HCT116 (cell line): Measurements from ENCODE around the gene RPLP1.

Experiments used
- ATF3 ChIP-seq: IDR thresholded peaks from 2 replicates; pipeline ENCODE4 v1.6.1; 2012
- CTCF ChIP-seq, 3 experiments: fragments of 200-600 bp in 1 of 3; sonication (generic) in 1 of 3; IDR thresholded peaks in 2 of 3; conservative IDR thresholded peaks in 1 of 3; 2 replicates each; pipeline ENCODE4 v1.5.1; 2012 to 2017; ENCODE audit warnings: low read depth in 2 of 3, low read length in 2 of 3, antibody characterized with exemption in 1 of 3, borderline replicate concordance in 1 of 3, control low read depth in 1 of 3, mild to moderate bottlenecking in 1 of 3, mixed read lengths in 1 of 3, mixed run types in 1 of 3, moderate library complexity in 1 of 3; ENCODE audit not compliant: insufficient read depth in 1 of 3
- EZH2 ChIP-seq: fragments of 200-600 bp; sonication (generic); IDR thresholded peaks from 2 replicates; pipeline ENCODE4 v1.6.1; 2017; ENCODE audit warnings: antibody characterized with exemption, mixed run types
- JUND ChIP-seq: IDR thresholded peaks from 2 replicates; pipeline ENCODE4 v1.6.1; 2012
- MAX ChIP-seq: IDR thresholded peaks from 2 replicates; pipeline ENCODE4 v1.6.1; 2012
- POLR2A ChIP-seq: IDR thresholded peaks from 2 replicates; pipeline ENCODE4 v1.7.0; 2011; ENCODE audit warnings: borderline replicate concordance; ENCODE audit not compliant: insufficient read depth, insufficient read length; ENCODE audit errors: extremely low read depth
- POLR2AphosphoS5 ChIP-seq: IDR thresholded peaks from 2 replicates; pipeline ENCODE4 v1.6.1; 2011; ENCODE audit warnings: mild to moderate bottlenecking, low read depth, low read length, moderate library complexity
- REST ChIP-seq: IDR thresholded peaks from 2 replicates; pipeline ENCODE4 v1.6.1; 2012; ENCODE audit warnings: low read depth
- SP1 ChIP-seq: IDR thresholded peaks from 2 replicates; pipeline ENCODE4 v1.6.1; 2012; ENCODE audit warnings: low read depth

GRCh38 chr15:69479971-69480370 is 27.4 kb downstream of the RPLP1 start:
- TF ChIP-seq REST (no peak), CTCF (IDR thresholded peaks at IDR 0.05 in 2 of 3, conservative IDR thresholded peaks at IDR 0.05 in 1 of 3; ENCODE audit: borderline replicate concordance in 1 of 3, insufficient read depth in 1 of 3, low read depth in 2 of 3, low read length in 2 of 3) (no peak), POLR2AphosphoS5 (no peak), POLR2A (no peak), JUND (no peak), SP1 (no peak), MAX (no peak), EZH2 (no peak), ATF3 (no peak)
